ENCODE measurements around the gene NUP210L. TPM values are rescaled to one million over a fixed set of nuclear protein-coding genes. Genes with fewer than 3 reads are reported as not detected.

The NUP210L gene
- total RNA-seq, 2 experiments from 2014 or later = 0.03 to 0.06 TPM

- no peaks in the 10 kb centered on the region for H3K4me1 ChIP-seq (ENCODE audit: insufficient read depth, low read length, poor library complexity, severe bottlenecking)
- H3K9me3 ChIP-seq (ENCODE audit: low read length) = 0 out of 2 replicates have a peak, but pooled peaks cover 4% of the 10 kb centered on the region
- H2AFZ ChIP-seq (ENCODE audit: low read length) = no peak overlapping the region
- H3K79me2 ChIP-seq (ENCODE audit: insufficient read depth, low read depth, low read length) = no peaks in the 10 kb centered on the region
- H3K4me3 ChIP-seq (ENCODE audit: low read depth, low read length, poor library complexity, severe bottlenecking) = no peak overlapping the region
- H4K20me1 ChIP-seq (ENCODE audit: insufficient read depth, low read length) = no peaks in the 10 kb centered on the region
- CTCF ChIA-PET (ENCODE audit: unreplicated experiment) = no interaction called here
- intact Hi-C loops (cut with micrococcal nuclease; ENCODE audit: unreplicated experiment) = no loop called here
- POLR2A ChIA-PET = no interaction called here
- no peak overlapping the region for H3K27ac ChIP-seq (ENCODE audit: low read depth, low read length, poor library complexity, severe bottlenecking)
- no peaks in the 10 kb centered on the region for H3K36me3 ChIP-seq (ENCODE audit: insufficient read depth, low read length)
- BruUV-seq (replicated peaks) = no TSS peak
- no peak overlapping the region for H3K4me2 ChIP-seq (ENCODE audit: low read length)
- no peaks in the 10 kb centered on the region for H3K9me2 ChIP-seq (ENCODE audit: insufficient read depth, low read length)
- no peak for TF ChIP-seq EZH2phosphoT487 (IDR thresholded peaks at IDR 0.05; ENCODE audit: borderline replicate concordance, low read depth, low read length)
- TF ChIP-seq, protein P1, sequence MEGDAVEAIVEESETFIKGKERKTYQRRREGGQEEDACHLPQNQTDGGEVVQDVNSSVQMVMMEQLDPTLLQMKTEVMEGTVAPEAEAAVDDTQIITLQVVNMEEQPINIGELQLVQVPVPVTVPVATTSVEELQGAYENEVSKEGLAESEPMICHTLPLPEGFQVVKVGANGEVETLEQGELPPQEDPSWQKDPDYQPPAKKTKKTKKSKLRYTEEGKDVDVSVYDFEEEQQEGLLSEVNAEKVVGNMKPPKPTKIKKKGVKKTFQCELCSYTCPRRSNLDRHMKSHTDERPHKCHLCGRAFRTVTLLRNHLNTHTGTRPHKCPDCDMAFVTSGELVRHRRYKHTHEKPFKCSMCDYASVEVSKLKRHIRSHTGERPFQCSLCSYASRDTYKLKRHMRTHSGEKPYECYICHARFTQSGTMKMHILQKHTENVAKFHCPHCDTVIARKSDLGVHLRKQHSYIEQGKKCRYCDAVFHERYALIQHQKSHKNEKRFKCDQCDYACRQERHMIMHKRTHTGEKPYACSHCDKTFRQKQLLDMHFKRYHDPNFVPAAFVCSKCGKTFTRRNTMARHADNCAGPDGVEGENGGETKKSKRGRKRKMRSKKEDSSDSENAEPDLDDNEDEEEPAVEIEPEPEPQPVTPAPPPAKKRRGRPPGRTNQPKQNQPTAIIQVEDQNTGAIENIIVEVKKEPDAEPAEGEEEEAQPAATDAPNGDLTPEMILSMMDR (conservative IDR thresholded peaks at IDR 0.05; ENCODE audit: low read length) = no peak
- DNase-seq (ENCODE audit: low spot score) = no peak
These were observed 57.0 kb downstream of the NUP210L start for GRCh38 chr1:154097873-154098272.

- BruUV-seq (replicated peaks) = no TSS peak
- TF ChIP-seq, protein P1 (conservative IDR thresholded peaks at IDR 0.05; ENCODE audit: low read length) = no peak
- no peak for TF ChIP-seq EZH2phosphoT487 (IDR thresholded peaks at IDR 0.05; ENCODE audit: borderline replicate concordance, low read depth, low read length)
- Histone ChIP-seq H3K9me2 (ENCODE audit: insufficient read depth, low read length) (no peaks in the 10 kb centered on the region), H2AFZ (ENCODE audit: low read length) (no peak overlapping the region), H3K27ac (ENCODE audit: low read depth, low read length, poor library complexity, severe bottlenecking) (no peak overlapping the region), H3K4me3 (ENCODE audit: low read depth, low read length, poor library complexity, severe bottlenecking) (no peak overlapping the region), H3K36me3 (ENCODE audit: insufficient read depth, low read length) (no peaks in the 10 kb centered on the region), H4K20me1 (ENCODE audit: insufficient read depth, low read length) (no peaks in the 10 kb centered on the region), H3K4me1 (ENCODE audit: insufficient read depth, low read length, poor library complexity, severe bottlenecking) (no peaks in the 10 kb centered on the region), H3K4me2 (ENCODE audit: low read length) (no peak overlapping the region), H3K79me2 (ENCODE audit: insufficient read depth, low read depth, low read length) (no peaks in the 10 kb centered on the region), H3K9me3 (ENCODE audit: low read length) (0 out of 2 replicates have a peak, but pooled peaks cover 4% of the 10 kb centered on the region)
- intact Hi-C loops (cut with micrococcal nuclease; ENCODE audit: unreplicated experiment) = no loop called here
- POLR2A ChIA-PET = no interaction called here
- CTCF ChIA-PET (ENCODE audit: unreplicated experiment) = interaction anchor here (0.9 kb wide), 1 partner anchor 10 kb away, joined by 3 read pairs; no protein-coding TSS in a partner anchor
- no peak for DNase-seq (ENCODE audit: low spot score)
These were observed 59.3 kb downstream of the NUP210L start for GRCh38 chr1:154095456-154096060.

GRCh38 chr1:154094411-154094810, 60.5 kb downstream of the NUP210L start:
- BruUV-seq (replicated peaks) = no TSS peak
- Histone ChIP-seq H2AFZ (ENCODE audit: low read length) (no peak overlapping the region), H3K4me3 (ENCODE audit: low read depth, low read length, poor library complexity, severe bottlenecking) (no peak overlapping the region), H3K9me2 (ENCODE audit: insufficient read depth, low read length) (no peaks in the 10 kb centered on the region), H3K4me2 (ENCODE audit: low read length) (no peak overlapping the region), H3K27ac (ENCODE audit: low read depth, low read length, poor library complexity, severe bottlenecking) (no peak overlapping the region), H3K36me3 (ENCODE audit: insufficient read depth, low read length) (no peaks in the 10 kb centered on the region), H4K20me1 (ENCODE audit: insufficient read depth, low read length) (no peaks in the 10 kb centered on the region), H3K79me2 (ENCODE audit: insufficient read depth, low read depth, low read length) (no peaks in the 10 kb centered on the region), H3K9me3 (ENCODE audit: low read length) (no peaks in the 10 kb centered on the region), H3K4me1 (ENCODE audit: insufficient read depth, low read length, poor library complexity, severe bottlenecking) (no peaks in the 10 kb centered on the region)
- POLR2A ChIA-PET = interaction anchor here (0.6 kb wide), 2 partner anchors 95 to 358 kb away, joined by 3 to 6 read pairs; no protein-coding TSS in a partner anchor
- TF ChIP-seq, protein P1 (conservative IDR thresholded peaks at IDR 0.05; ENCODE audit: low read length) = no peak
- no peak for TF ChIP-seq EZH2phosphoT487 (IDR thresholded peaks at IDR 0.05; ENCODE audit: borderline replicate concordance, low read depth, low read length)
- CTCF ChIA-PET (ENCODE audit: unreplicated experiment) = no interaction called here
- no peak for DNase-seq (ENCODE audit: low spot score)
- intact Hi-C loops (cut with micrococcal nuclease; ENCODE audit: unreplicated experiment) = no loop called here
